ENCODE results near the gene CFAP65.

Gene CFAP65

DNA sequence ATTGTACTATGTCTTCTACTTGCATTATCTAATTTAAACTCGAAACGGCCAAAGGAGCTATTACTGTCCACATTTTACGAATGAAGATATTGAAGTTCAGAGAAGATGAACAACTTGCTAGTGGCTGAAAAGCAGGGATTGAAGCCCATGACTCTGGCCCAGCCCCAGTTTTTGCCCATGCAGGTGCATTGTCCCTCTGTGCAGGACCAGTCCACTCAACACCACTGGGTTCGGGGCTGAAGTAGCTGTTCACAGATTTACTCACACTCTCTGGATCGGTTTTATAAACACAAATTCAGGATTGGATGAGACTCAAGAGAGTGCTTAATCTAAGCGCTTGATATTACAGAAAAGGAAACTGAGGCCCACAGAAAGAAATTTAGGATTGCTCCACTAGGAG, 20.8 kb upstream of the CFAP65 start:
- TF ChIP-seq, protein P1, sequence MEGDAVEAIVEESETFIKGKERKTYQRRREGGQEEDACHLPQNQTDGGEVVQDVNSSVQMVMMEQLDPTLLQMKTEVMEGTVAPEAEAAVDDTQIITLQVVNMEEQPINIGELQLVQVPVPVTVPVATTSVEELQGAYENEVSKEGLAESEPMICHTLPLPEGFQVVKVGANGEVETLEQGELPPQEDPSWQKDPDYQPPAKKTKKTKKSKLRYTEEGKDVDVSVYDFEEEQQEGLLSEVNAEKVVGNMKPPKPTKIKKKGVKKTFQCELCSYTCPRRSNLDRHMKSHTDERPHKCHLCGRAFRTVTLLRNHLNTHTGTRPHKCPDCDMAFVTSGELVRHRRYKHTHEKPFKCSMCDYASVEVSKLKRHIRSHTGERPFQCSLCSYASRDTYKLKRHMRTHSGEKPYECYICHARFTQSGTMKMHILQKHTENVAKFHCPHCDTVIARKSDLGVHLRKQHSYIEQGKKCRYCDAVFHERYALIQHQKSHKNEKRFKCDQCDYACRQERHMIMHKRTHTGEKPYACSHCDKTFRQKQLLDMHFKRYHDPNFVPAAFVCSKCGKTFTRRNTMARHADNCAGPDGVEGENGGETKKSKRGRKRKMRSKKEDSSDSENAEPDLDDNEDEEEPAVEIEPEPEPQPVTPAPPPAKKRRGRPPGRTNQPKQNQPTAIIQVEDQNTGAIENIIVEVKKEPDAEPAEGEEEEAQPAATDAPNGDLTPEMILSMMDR (IDR thresholded peaks at IDR 0.05; ENCODE audit: low read depth, low read length), result no peak
- no peak overlapping the region for H3K4me3 ChIP-seq (replicated peaks in 1 of 2; ENCODE audit: low read depth in 2 of 2, low read length in 2 of 2)
- no peak for DNase-seq (ENCODE audit: low read depth in 2 of 2)

- DNase-seq (ENCODE audit: low read depth in 2 of 2), result no peak
- H3K4me3 ChIP-seq (replicated peaks in 1 of 2; ENCODE audit: low read depth in 2 of 2, low read length in 2 of 2), result peak within 1 kb of the TSS in 1 of 2 donors; percentile 30
- TF ChIP-seq, protein P1 (IDR thresholded peaks at IDR 0.05; ENCODE audit: low read depth, low read length), result no peak
These were observed 19.8 kb upstream of the CFAP65 start, which contains the start of gene IHH for GRCh38 chr2:219060821-219061791. Gene IHH (minus strand): TSS chr2:219060921. CDS start chr2:219060467, 454 bp downstream.

- TF ChIP-seq, protein P1 (IDR thresholded peaks at IDR 0.05; ENCODE audit: low read depth, low read length), result no peak
- H3K4me3 ChIP-seq (replicated peaks in 1 of 2; ENCODE audit: low read depth in 2 of 2, low read length in 2 of 2), result no peak overlapping the region
- no peak for DNase-seq (ENCODE audit: low read depth in 2 of 2)
These were observed 18.7 kb upstream of the CFAP65 start for GRCh38 chr2:219059725-219060682.

- TF ChIP-seq, protein P1 (IDR thresholded peaks at IDR 0.05; ENCODE audit: low read depth, low read length), result no peak
- no peak for DNase-seq (ENCODE audit: low read depth in 2 of 2)
- no peak overlapping the region for H3K4me3 ChIP-seq (replicated peaks in 1 of 2; ENCODE audit: low read depth in 2 of 2, low read length in 2 of 2)
These were observed 18.0 kb upstream of the CFAP65 start for GRCh38 chr2:219059375-219059724.

- peak in 1 of 2 donors; percentile 29 for DNase-seq (ENCODE audit: low read depth in 2 of 2)
- H3K4me3 ChIP-seq (replicated peaks in 1 of 2; ENCODE audit: low read depth in 2 of 2, low read length in 2 of 2), result no peak overlapping the region
- TF ChIP-seq, protein P1 (IDR thresholded peaks at IDR 0.05; ENCODE audit: low read depth, low read length), result no peak
These were observed 17.4 kb upstream of the CFAP65 start for GRCh38 chr2:219058541-219059374.
